Tibial nerve (tissue), 4 donors: ENCODE results near the gene STK26.

Source experiments
- EP300 ChIP-seq, 2 donors: sonication (generic); formaldehyde crosslinking; IDR thresholded peaks; one replicate each; pipeline ENCODE4 v1.6.1; 2017; ENCODE audit warnings: antibody characterized with exemption in 2 of 2, mild to moderate bottlenecking in 1 of 2
- POLR2A ChIP-seq, 2 donors: fragments of 450-650 bp; IDR thresholded peaks; one replicate each; pipeline ENCODE4 v1.6.1; 2017; ENCODE audit warnings: antibody characterized with exemption in 2 of 2, mild to moderate bottlenecking in 2 of 2, moderate library complexity in 2 of 2
- TF ChIP-seq, protein P1 (sequence below), 5 experiments: fragments of 200-600 bp in 3 of 5; fragments of 450-650 bp in 2 of 5; sonication (generic) in 3 of 5; IDR thresholded peaks; one replicate each; pipeline ENCODE4 v1.5.1; 2016 to 2019; ENCODE audit warnings: antibody characterized with exemption in 5 of 5, mild to moderate bottlenecking in 3 of 5, moderate library complexity in 2 of 5

DNA sequence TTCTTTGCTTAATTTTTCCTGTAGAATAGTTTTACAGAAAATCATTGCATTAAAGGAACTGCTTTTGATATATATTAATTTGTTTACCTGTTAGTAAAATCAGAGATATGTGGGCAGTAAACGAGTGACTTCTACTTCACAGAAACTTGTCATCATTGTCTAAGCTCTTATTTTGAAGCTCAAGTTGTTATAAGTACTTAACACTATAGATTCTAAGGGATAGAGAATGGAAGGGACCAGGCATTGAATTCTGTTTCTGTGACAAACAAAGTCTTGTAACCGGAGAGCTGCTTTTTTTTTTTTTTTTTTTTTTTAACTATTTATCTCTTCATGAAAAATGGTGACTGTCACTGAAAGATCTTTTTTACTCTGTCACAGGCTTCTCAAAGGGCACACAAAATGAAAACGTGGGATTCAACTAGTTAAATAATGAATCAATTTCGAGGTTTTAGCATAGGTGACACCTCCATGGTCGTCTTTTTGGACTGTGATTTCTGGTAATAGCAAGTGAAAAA lies 14.4 kb downstream of the STK26 start:
- TF ChIP-seq, protein P1, sequence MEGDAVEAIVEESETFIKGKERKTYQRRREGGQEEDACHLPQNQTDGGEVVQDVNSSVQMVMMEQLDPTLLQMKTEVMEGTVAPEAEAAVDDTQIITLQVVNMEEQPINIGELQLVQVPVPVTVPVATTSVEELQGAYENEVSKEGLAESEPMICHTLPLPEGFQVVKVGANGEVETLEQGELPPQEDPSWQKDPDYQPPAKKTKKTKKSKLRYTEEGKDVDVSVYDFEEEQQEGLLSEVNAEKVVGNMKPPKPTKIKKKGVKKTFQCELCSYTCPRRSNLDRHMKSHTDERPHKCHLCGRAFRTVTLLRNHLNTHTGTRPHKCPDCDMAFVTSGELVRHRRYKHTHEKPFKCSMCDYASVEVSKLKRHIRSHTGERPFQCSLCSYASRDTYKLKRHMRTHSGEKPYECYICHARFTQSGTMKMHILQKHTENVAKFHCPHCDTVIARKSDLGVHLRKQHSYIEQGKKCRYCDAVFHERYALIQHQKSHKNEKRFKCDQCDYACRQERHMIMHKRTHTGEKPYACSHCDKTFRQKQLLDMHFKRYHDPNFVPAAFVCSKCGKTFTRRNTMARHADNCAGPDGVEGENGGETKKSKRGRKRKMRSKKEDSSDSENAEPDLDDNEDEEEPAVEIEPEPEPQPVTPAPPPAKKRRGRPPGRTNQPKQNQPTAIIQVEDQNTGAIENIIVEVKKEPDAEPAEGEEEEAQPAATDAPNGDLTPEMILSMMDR (IDR thresholded peaks at IDR 0.05): no peak
- no peak for TF ChIP-seq EP300 (IDR thresholded peaks at IDR 0.05)
- no peak for TF ChIP-seq POLR2A (IDR thresholded peaks at IDR 0.05)
